Measurements from ENCODE around the gene METTL8.
A peak's percentile ranks its signal among the peaks of the same experiment; 100 is the strongest.

METTL8 gene

GRCh38 chr2:171433763-171434012 lies at the start of gene METTL8:
METTL8 (minus strand) TSS chr2:171433990; CDS start chr2:171392185, 41,805 bp downstream.
- no peak for DNase-seq (ENCODE audit: low read depth, low spot score)
- no peak for TF ChIP-seq EZH2 (IDR thresholded peaks at IDR 0.05)
- no peak for TF ChIP-seq FOXP2 (optimal IDR thresholded peaks at IDR 0.05; ENCODE audit: control extremely low read depth, extremely low read length, insufficient read depth)
- no peak for TF ChIP-seq POLR2AphosphoS5 (IDR thresholded peaks at IDR 0.05; ENCODE audit: borderline replicate concordance, low read depth, low read length)
- H3K9ac ChIP-seq (ENCODE audit: insufficient read length), result peak within 1 kb of the TSS; percentile 94
- peak within 1 kb of the TSS; percentile 87 for H3K4me3 ChIP-seq
- peaks cover 37% of the 10 kb centered on the region for H3K36me3 ChIP-seq (ENCODE audit: insufficient read depth, low read length)
- peaks cover 7% of the 10 kb centered on the region; the same call in 1 of the 2 replicates for H3K9me3 ChIP-seq (ENCODE audit: low read depth, low read length)
- peak within 1 kb of the TSS; percentile 87 for H3K27ac ChIP-seq

- DNase-seq (ENCODE audit: low read depth, low spot score), result no peak
- Histone ChIP-seq H3K4me3 (no peak overlapping the region), H3K9ac (ENCODE audit: insufficient read length) (no peak overlapping the region), H3K27ac (no peak overlapping the region), H3K9me3 (ENCODE audit: low read depth, low read length) (no peaks in the 10 kb centered on the region), H3K36me3 (ENCODE audit: insufficient read depth, low read length) (peaks cover 7% of the 10 kb centered on the region; the same call in 1 of the 2 replicates)
- TF ChIP-seq POLR2AphosphoS5 (IDR thresholded peaks at IDR 0.05; ENCODE audit: borderline replicate concordance, low read depth, low read length) (no peak), EZH2 (IDR thresholded peaks at IDR 0.05) (no peak), FOXP2 (optimal IDR thresholded peaks at IDR 0.05; ENCODE audit: control extremely low read depth, extremely low read length, insufficient read depth) (no peak)
Observed at GRCh38 chr2:171482877-171483276, 49.1 kb upstream of the METTL8 start.

- TF ChIP-seq EZH2 (IDR thresholded peaks at IDR 0.05) (no peak), POLR2AphosphoS5 (IDR thresholded peaks at IDR 0.05; ENCODE audit: borderline replicate concordance, low read depth, low read length) (no peak), FOXP2 (optimal IDR thresholded peaks at IDR 0.05; ENCODE audit: control extremely low read depth, extremely low read length, insufficient read depth) (no peak)
- peaks cover 7% of the 10 kb centered on the region; the same call in 1 of the 2 replicates for H3K36me3 ChIP-seq (ENCODE audit: insufficient read depth, low read length)
Observed at GRCh38 chr2:171482308-171482707, 48.5 kb upstream of the METTL8 start.

GRCh38 chr2:171480908-171481307 lies 47.1 kb upstream of the METTL8 start:
- Histone ChIP-seq H3K9me3 (ENCODE audit: low read depth, low read length) (no peaks in the 10 kb centered on the region), H3K36me3 (ENCODE audit: insufficient read depth, low read length) (peaks cover 7% of the 10 kb centered on the region; the same call in 1 of the 2 replicates), H3K4me3 (no peak overlapping the region), H3K9ac (ENCODE audit: insufficient read length) (no peak overlapping the region), H3K27ac (no peak overlapping the region)
- TF ChIP-seq EZH2 (IDR thresholded peaks at IDR 0.05) (no peak), POLR2AphosphoS5 (IDR thresholded peaks at IDR 0.05; ENCODE audit: borderline replicate concordance, low read depth, low read length) (no peak), FOXP2 (optimal IDR thresholded peaks at IDR 0.05; ENCODE audit: control extremely low read depth, extremely low read length, insufficient read depth) (no peak)
- DNase-seq (ENCODE audit: low read depth, low spot score), result no peak

More at GRCh38 chr2:171482308-171482707, 48.5 kb upstream of the METTL8 start:
- no peak overlapping the region for H3K4me3 ChIP-seq
- H3K27ac ChIP-seq, result no peak overlapping the region
- DNase-seq (ENCODE audit: low read depth, low spot score), result no peak
- H3K9me3 ChIP-seq (ENCODE audit: low read depth, low read length), result no peaks in the 10 kb centered on the region
- no peak overlapping the region for H3K9ac ChIP-seq (ENCODE audit: insufficient read length)

- H3K27ac ChIP-seq, result no peak overlapping the region
- peaks cover 16% of the 10 kb centered on the region for H3K36me3 ChIP-seq (ENCODE audit: insufficient read depth, low read length)
- H3K4me3 ChIP-seq, result no peak overlapping the region
- H3K9ac ChIP-seq (ENCODE audit: insufficient read length), result no peak overlapping the region
- no peak for DNase-seq (ENCODE audit: low read depth, low spot score)
- no peak for TF ChIP-seq EZH2 (IDR thresholded peaks at IDR 0.05)
- no peak for TF ChIP-seq POLR2AphosphoS5 (IDR thresholded peaks at IDR 0.05; ENCODE audit: borderline replicate concordance, low read depth, low read length)
- no peak for TF ChIP-seq FOXP2 (optimal IDR thresholded peaks at IDR 0.05; ENCODE audit: control extremely low read depth, extremely low read length, insufficient read depth)
- H3K9me3 ChIP-seq (ENCODE audit: low read depth, low read length), result no peaks in the 10 kb centered on the region
Observed at GRCh38 chr2:171479154-171479814, 45.5 kb upstream of the METTL8 start.

GRCh38 chr2:171478345-171478744 lies 44.6 kb upstream of the METTL8 start:
- DNase-seq (ENCODE audit: low read depth, low spot score), result no peak
- no peak overlapping the region for H3K27ac ChIP-seq
- no peaks in the 10 kb centered on the region for H3K9me3 ChIP-seq (ENCODE audit: low read depth, low read length)
- no peak overlapping the region for H3K4me3 ChIP-seq
- peaks cover 23% of the 10 kb centered on the region for H3K36me3 ChIP-seq (ENCODE audit: insufficient read depth, low read length)
- no peak for TF ChIP-seq EZH2 (IDR thresholded peaks at IDR 0.05)
- TF ChIP-seq FOXP2 (optimal IDR thresholded peaks at IDR 0.05; ENCODE audit: control extremely low read depth, extremely low read length, insufficient read depth), result no peak
- no peak for TF ChIP-seq POLR2AphosphoS5 (IDR thresholded peaks at IDR 0.05; ENCODE audit: borderline replicate concordance, low read depth, low read length)
- no peak overlapping the region for H3K9ac ChIP-seq (ENCODE audit: insufficient read length)

- Histone ChIP-seq H3K9me3 (ENCODE audit: low read depth, low read length) (no peaks in the 10 kb centered on the region), H3K27ac (no peak overlapping the region), H3K9ac (ENCODE audit: insufficient read length) (no peak overlapping the region), H3K36me3 (ENCODE audit: insufficient read depth, low read length) (peaks cover 33% of the 10 kb centered on the region), H3K4me3 (no peak overlapping the region)
- no peak for DNase-seq (ENCODE audit: low read depth, low spot score)
- TF ChIP-seq EZH2 (IDR thresholded peaks at IDR 0.05), result no peak
- no peak for TF ChIP-seq FOXP2 (optimal IDR thresholded peaks at IDR 0.05; ENCODE audit: control extremely low read depth, extremely low read length, insufficient read depth)
- no peak for TF ChIP-seq POLR2AphosphoS5 (IDR thresholded peaks at IDR 0.05; ENCODE audit: borderline replicate concordance, low read depth, low read length)
Observed at GRCh38 chr2:171475979-171476378, 42.2 kb upstream of the METTL8 start.

GRCh38 chr2:171470129-171470528 lies 36.3 kb upstream of the METTL8 start:
- no peak overlapping the region for H3K9ac ChIP-seq (ENCODE audit: insufficient read length)
- DNase-seq (ENCODE audit: low read depth, low spot score), result no peak
- H3K27ac ChIP-seq, result no peak overlapping the region
- no peak for TF ChIP-seq EZH2 (IDR thresholded peaks at IDR 0.05)
- no peak for TF ChIP-seq POLR2AphosphoS5 (IDR thresholded peaks at IDR 0.05; ENCODE audit: borderline replicate concordance, low read depth, low read length)
- TF ChIP-seq FOXP2 (optimal IDR thresholded peaks at IDR 0.05; ENCODE audit: control extremely low read depth, extremely low read length, insufficient read depth), result no peak
- no peaks in the 10 kb centered on the region for H3K9me3 ChIP-seq (ENCODE audit: low read depth, low read length)
- peaks cover 53% of the 10 kb centered on the region for H3K36me3 ChIP-seq (ENCODE audit: insufficient read depth, low read length)
- H3K4me3 ChIP-seq, result no peak overlapping the region

GRCh38 chr2:171469176-171469575 lies 35.4 kb upstream of the METTL8 start:
- no peak overlapping the region for H3K9ac ChIP-seq (ENCODE audit: insufficient read length)
- H3K36me3 ChIP-seq (ENCODE audit: insufficient read depth, low read length), result peaks cover 46% of the 10 kb centered on the region
- no peaks in the 10 kb centered on the region for H3K9me3 ChIP-seq (ENCODE audit: low read depth, low read length)
- DNase-seq (ENCODE audit: low read depth, low spot score), result no peak
- TF ChIP-seq EZH2 (IDR thresholded peaks at IDR 0.05) (no peak), POLR2AphosphoS5 (IDR thresholded peaks at IDR 0.05; ENCODE audit: borderline replicate concordance, low read depth, low read length) (no peak), FOXP2 (optimal IDR thresholded peaks at IDR 0.05; ENCODE audit: control extremely low read depth, extremely low read length, insufficient read depth) (no peak)
- peak overlapping the region; percentile 39; the same call in 1 of the 2 replicates for H3K27ac ChIP-seq
- no peak overlapping the region for H3K4me3 ChIP-seq

Data from SK-N-MC (cell line).